ENCODE measurements around the gene RUNX2.

RUNX2 gene

GRCh38 chr6:45422503-45423110 lies 94.5 kb downstream of the RUNX2 start:
- ATAC-seq, result peak; percentile 12
- TF ChIP-seq CSDC2 (CRISPR knock-in tag; IDR thresholded peaks at IDR 0.05) (no peak), ZFP30 (CRISPR knock-in tag; IDR thresholded peaks at IDR 0.05) (no peak), PPARA (CRISPR knock-in tag; IDR thresholded peaks at IDR 0.05; ENCODE audit: borderline replicate concordance) (no peak), RARB (CRISPR knock-in tag; IDR thresholded peaks at IDR 0.05) (no peak), ZNF565 (CRISPR knock-in tag; conservative IDR thresholded peaks at IDR 0.05; ENCODE audit: low read depth) (no peak), CREB5 (CRISPR knock-in tag; IDR thresholded peaks at IDR 0.05; ENCODE audit: low read depth) (no peak), GLIS3 (CRISPR knock-in tag; IDR thresholded peaks at IDR 0.05) (no peak), SNAI2 (CRISPR knock-in tag; IDR thresholded peaks at IDR 0.05) (no peak), OSR1 (CRISPR knock-in tag; IDR thresholded peaks at IDR 0.05) (no peak), ISL1 (CRISPR knock-in tag; IDR thresholded peaks at IDR 0.05) (no peak), TOX (CRISPR knock-in tag; IDR thresholded peaks at IDR 0.05; ENCODE audit: borderline replicate concordance) (no peak), ARNTL (CRISPR knock-in tag; IDR thresholded peaks at IDR 0.05; ENCODE audit: borderline replicate concordance, low read depth) (no peak), TCF4 (CRISPR knock-in tag; IDR thresholded peaks at IDR 0.05; ENCODE audit: borderline replicate concordance) (no peak), ZFP3 (CRISPR knock-in tag; IDR thresholded peaks at IDR 0.05) (no peak)

- no peak for TF ChIP-seq ISL1 (CRISPR knock-in tag; IDR thresholded peaks at IDR 0.05)
- no peak for TF ChIP-seq OSR1 (CRISPR knock-in tag; IDR thresholded peaks at IDR 0.05)
- TF ChIP-seq POU6F1 (CRISPR knock-in tag; IDR thresholded peaks at IDR 0.05; ENCODE audit: borderline replicate concordance, low read depth), result no peak
- TF ChIP-seq TSHZ2 (CRISPR knock-in tag; IDR thresholded peaks at IDR 0.05), result no peak
- no peak for TF ChIP-seq CREB5 (CRISPR knock-in tag; IDR thresholded peaks at IDR 0.05; ENCODE audit: low read depth)
- TF ChIP-seq PPARA (CRISPR knock-in tag; IDR thresholded peaks at IDR 0.05; ENCODE audit: borderline replicate concordance), result no peak
- TF ChIP-seq CSRNP3 (CRISPR knock-in tag; IDR thresholded peaks at IDR 0.05), result no peak
- TF ChIP-seq RARB (CRISPR knock-in tag; IDR thresholded peaks at IDR 0.05), result no peak
- no peak for TF ChIP-seq ZNF565 (CRISPR knock-in tag; conservative IDR thresholded peaks at IDR 0.05; ENCODE audit: low read depth)
- no peak for TF ChIP-seq TCF4 (CRISPR knock-in tag; IDR thresholded peaks at IDR 0.05; ENCODE audit: borderline replicate concordance)
- no peak for TF ChIP-seq GLIS3 (CRISPR knock-in tag; IDR thresholded peaks at IDR 0.05)
- TF ChIP-seq ESRRG (CRISPR knock-in tag; IDR thresholded peaks at IDR 0.05), result no peak
- TF ChIP-seq ZFP3 (CRISPR knock-in tag; IDR thresholded peaks at IDR 0.05), result no peak
- no peak for TF ChIP-seq CSDC2 (CRISPR knock-in tag; IDR thresholded peaks at IDR 0.05)
- peak; percentile 32 for ATAC-seq
Observed at GRCh38 chr6:45423111-45423823, 95.1 kb downstream of the RUNX2 start.

GRCh38 chr6:45423824-45424450 lies 95.8 kb downstream of the RUNX2 start:
- peak; percentile 34 for ATAC-seq
- no peak for TF ChIP-seq ARNTL (CRISPR knock-in tag; IDR thresholded peaks at IDR 0.05; ENCODE audit: borderline replicate concordance, low read depth)
- no peak for TF ChIP-seq ZC3H10 (CRISPR knock-in tag; IDR thresholded peaks at IDR 0.05)
- TF ChIP-seq TSHZ2 (CRISPR knock-in tag; IDR thresholded peaks at IDR 0.05), result no peak
- TF ChIP-seq CREB5 (CRISPR knock-in tag; IDR thresholded peaks at IDR 0.05; ENCODE audit: low read depth), result no peak
